Fibroblast of lung (primary cell): Measurements from ENCODE around the gene PIAS1. TPM values are rescaled to one million over a fixed set of nuclear protein-coding genes. Genes with fewer than 3 reads are reported as not detected.

Experiments used
- DNase-seq, 2 donors: peaks; one replicate each; pipeline versions ENCODE4 v3.0.0 to v3.0.0-alpha.2; 2010; ENCODE audit warnings: low read depth in 2 of 2
- H2AFZ ChIP-seq: 2 replicates; pipeline ENCODE4 v1.5.1; 2012; ENCODE audit warnings: low read length, control low read depth, inconsistent platforms
- H3K27ac ChIP-seq: 2 replicates; pipeline ENCODE4 v1.5.1; 2011; ENCODE audit warnings: low read length, control low read depth; ENCODE audit not compliant: insufficient read depth
- H3K27me3 ChIP-seq: 2 replicates; pipeline ENCODE4 v1.5.1; 2011; ENCODE audit warnings: mild to moderate bottlenecking, low read length; ENCODE audit not compliant: control insufficient read depth, insufficient read depth
- H3K36me3 ChIP-seq: 2 replicates; pipeline ENCODE4 v1.5.1; 2011; ENCODE audit warnings: low read length; ENCODE audit not compliant: control insufficient read depth, insufficient read depth
- H3K4me1 ChIP-seq: 2 replicates; pipeline ENCODE4 v1.5.1; 2011; ENCODE audit warnings: low read length; ENCODE audit not compliant: control insufficient read depth, insufficient read depth; ENCODE audit errors: extremely low read depth
- H3K4me2 ChIP-seq: 2 replicates; pipeline ENCODE4 v1.5.1; 2011; ENCODE audit warnings: low read length, control low read depth; ENCODE audit not compliant: insufficient read depth; ENCODE audit errors: extremely low read depth
- H3K4me3 ChIP-seq, 4 experiments: fragments of 200-600 bp in 1 of 4; sonication (generic) in 1 of 4; replicated peaks in 1 of 4; 2 replicates each; pipeline ENCODE4 v1.5.1; 2011 to 2016; ENCODE audit warnings: low read length in 4 of 4, low read depth in 3 of 4, mild to moderate bottlenecking in 3 of 4, control low read depth in 2 of 4, inconsistent platforms in 1 of 4, mixed read lengths in 1 of 4; ENCODE audit not compliant: insufficient read depth in 1 of 4; ENCODE audit errors: control extremely low read depth in 1 of 4
- H3K79me2 ChIP-seq: 2 replicates; pipeline ENCODE4 v1.5.1; 2012; ENCODE audit warnings: mild to moderate bottlenecking, low read length, inconsistent platforms; ENCODE audit not compliant: control insufficient read depth, insufficient read depth
- H3K9ac ChIP-seq: 2 replicates; pipeline ENCODE4 v1.5.1; 2011; ENCODE audit warnings: mild to moderate bottlenecking, low read length, control low read depth; ENCODE audit not compliant: insufficient read depth
- H3K9me3 ChIP-seq: 2 replicates; pipeline ENCODE4 v1.5.1; 2012; ENCODE audit warnings: low read depth, low read length; ENCODE audit not compliant: control insufficient read depth, insufficient read depth
- H4K20me1 ChIP-seq: 2 replicates; pipeline ENCODE4 v1.5.1; 2011; ENCODE audit warnings: low read length; ENCODE audit not compliant: control insufficient read depth, insufficient read depth; ENCODE audit errors: extremely low read depth
- CTCF ChIP-seq, 2 donors: IDR thresholded peaks in 1 of 2; conservative IDR thresholded peaks in 1 of 2; 1 replicate in 1 of 2; 2 replicates in 1 of 2; pipeline ENCODE4 v1.5.1; 2011 to 2012; ENCODE audit warnings: low read length in 2 of 2, control low read depth in 1 of 2, inconsistent platforms in 1 of 2, low read depth in 1 of 2, mild to moderate bottlenecking in 1 of 2
- EZH2 ChIP-seq: IDR thresholded peaks from 2 replicates; pipeline ENCODE4 v1.5.1; 2012; ENCODE audit warnings: low read length, control low read depth, mild to moderate bottlenecking; ENCODE audit errors: missing control alignments
- polyA plus RNA-seq, 2 donors: library from polyadenylated mRNA; depleted of rRNA in 1 of 2; stranded (reverse) in 1 of 2; unstranded in 1 of 2; fragments of >200 nt; gene quantifications; 2 replicates each; pipeline ENCODE4 v1.2.1, GENCODE V29; 2011 to 2012; ENCODE audit warnings: missing spikeins in 1 of 2
- total RNA-seq: library from RNA; depleted of rRNA; stranded (reverse); fragments of >200 nt; gene quantifications from 2 replicates; pipeline ENCODE4 v1.2.1, GENCODE V29; 2014

PIAS1 gene
- total and polyA plus RNA-seq, 2 donors (not counting 1 experiment from before 2014, with no cell fraction given): 17.0 to 35.1 TPM

- Histone ChIP-seq H3K27me3 (no peaks in the 10 kb centered on the region), H3K36me3 (no peaks in the 10 kb centered on the region), H3K27ac (no peak overlapping the region), H3K4me2 (no peak overlapping the region), H3K79me2 (peaks cover 91% of the 10 kb centered on the region), H3K9me3 (no peaks in the 10 kb centered on the region), H2AFZ (no peak overlapping the region), H3K4me1 (no peaks in the 10 kb centered on the region), H3K4me3 (no peak overlapping the region), H4K20me1 (peaks cover 5% of the 10 kb centered on the region), H3K9ac (no peak overlapping the region)
- TF ChIP-seq EZH2 (no peak), CTCF (conservative IDR thresholded peaks at IDR 0.05 in 1 of 2, IDR thresholded peaks at IDR 0.05 in 1 of 2; ENCODE audit: low read depth in 1 of 2, low read length in 2 of 2) (no peak)
- no peak for DNase-seq
Measured at GRCh38 chr15:68062214-68062613, 8.1 kb downstream of the PIAS1 start.

GRCh38 chr15:68062946-68063465, 8.9 kb downstream of the PIAS1 start:
- no peak overlapping the region for H3K4me3 ChIP-seq
- H4K20me1 ChIP-seq: peaks cover 3% of the 10 kb centered on the region
- no peak overlapping the region for H3K4me2 ChIP-seq
- no peaks in the 10 kb centered on the region for H3K4me1 ChIP-seq
- H3K27me3 ChIP-seq: no peaks in the 10 kb centered on the region
- peaks cover 87% of the 10 kb centered on the region for H3K79me2 ChIP-seq
- no peak overlapping the region for H3K27ac ChIP-seq
- no peaks in the 10 kb centered on the region for H3K36me3 ChIP-seq
- H3K9me3 ChIP-seq: no peaks in the 10 kb centered on the region
- no peak overlapping the region for H2AFZ ChIP-seq
- no peak overlapping the region for H3K9ac ChIP-seq
- DNase-seq: no peak
- no peak for TF ChIP-seq EZH2

GRCh38 chr15:68063606-68064005, 9.5 kb downstream of the PIAS1 start:
- Histone ChIP-seq H3K4me2 (no peak overlapping the region), H3K9me3 (no peaks in the 10 kb centered on the region), H3K27ac (no peak overlapping the region), H4K20me1 (peaks cover 3% of the 10 kb centered on the region), H3K79me2 (peaks cover 87% of the 10 kb centered on the region), H3K36me3 (no peaks in the 10 kb centered on the region), H3K9ac (no peak overlapping the region), H3K4me1 (no peaks in the 10 kb centered on the region), H3K27me3 (no peaks in the 10 kb centered on the region), H3K4me3 (no peak overlapping the region), H2AFZ (no peak overlapping the region)
- TF ChIP-seq EZH2: no peak
- no peak for TF ChIP-seq CTCF (conservative IDR thresholded peaks at IDR 0.05 in 1 of 2, IDR thresholded peaks at IDR 0.05 in 1 of 2; ENCODE audit: low read depth in 1 of 2, low read length in 2 of 2)
- no peak for DNase-seq
